Retinal pigment epithelial cell (primary cell): ENCODE results near the gene HLA-DQA1.
"Not testable (repeated sequence)": the region's sequence is repeated elsewhere in the genome, so short reads cannot be mapped to it uniquely, and the experiment has no call there.

ENCODE experiments used
- DNase-seq: peaks from one replicate; pipeline ENCODE4 v3.0.0-alpha.2; 2010; ENCODE audit warnings: low read depth
- H3K4me3 ChIP-seq: 2 replicates; pipeline ENCODE4 v1.5.1; 2011; ENCODE audit warnings: mild to moderate bottlenecking, low read length, control low read depth, moderate library complexity
- TF ChIP-seq, protein P1 (sequence below): conservative IDR thresholded peaks from 2 replicates; pipeline ENCODE4 v1.5.1; 2011; ENCODE audit warnings: low read depth, low read length, control low read depth, inconsistent platforms

The HLA-DQA1 gene

DNA sequence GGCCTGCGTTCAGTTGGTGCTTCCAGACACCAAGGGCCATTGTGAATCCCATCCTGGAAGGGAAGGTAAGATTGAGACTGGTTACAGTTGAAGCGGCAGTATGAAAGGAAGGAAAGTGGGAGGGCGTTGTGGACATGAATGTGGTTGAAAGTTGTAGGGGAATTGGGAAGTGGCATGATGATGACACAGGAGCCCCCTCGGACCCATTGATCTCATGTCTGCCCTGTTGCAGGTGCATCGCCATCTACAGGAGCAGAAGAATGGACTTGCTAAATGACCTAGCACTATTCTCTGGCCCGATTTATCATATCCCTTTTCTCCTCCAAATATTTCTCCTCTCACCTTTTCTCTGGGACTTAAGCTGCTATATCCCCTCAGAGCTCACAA, 5.5 kb downstream of the HLA-DQA1 start:
- TF ChIP-seq, protein P1, sequence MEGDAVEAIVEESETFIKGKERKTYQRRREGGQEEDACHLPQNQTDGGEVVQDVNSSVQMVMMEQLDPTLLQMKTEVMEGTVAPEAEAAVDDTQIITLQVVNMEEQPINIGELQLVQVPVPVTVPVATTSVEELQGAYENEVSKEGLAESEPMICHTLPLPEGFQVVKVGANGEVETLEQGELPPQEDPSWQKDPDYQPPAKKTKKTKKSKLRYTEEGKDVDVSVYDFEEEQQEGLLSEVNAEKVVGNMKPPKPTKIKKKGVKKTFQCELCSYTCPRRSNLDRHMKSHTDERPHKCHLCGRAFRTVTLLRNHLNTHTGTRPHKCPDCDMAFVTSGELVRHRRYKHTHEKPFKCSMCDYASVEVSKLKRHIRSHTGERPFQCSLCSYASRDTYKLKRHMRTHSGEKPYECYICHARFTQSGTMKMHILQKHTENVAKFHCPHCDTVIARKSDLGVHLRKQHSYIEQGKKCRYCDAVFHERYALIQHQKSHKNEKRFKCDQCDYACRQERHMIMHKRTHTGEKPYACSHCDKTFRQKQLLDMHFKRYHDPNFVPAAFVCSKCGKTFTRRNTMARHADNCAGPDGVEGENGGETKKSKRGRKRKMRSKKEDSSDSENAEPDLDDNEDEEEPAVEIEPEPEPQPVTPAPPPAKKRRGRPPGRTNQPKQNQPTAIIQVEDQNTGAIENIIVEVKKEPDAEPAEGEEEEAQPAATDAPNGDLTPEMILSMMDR = no peak
- DNase-seq = no peak
- H3K4me3 ChIP-seq = no peak overlapping the region

DNA sequence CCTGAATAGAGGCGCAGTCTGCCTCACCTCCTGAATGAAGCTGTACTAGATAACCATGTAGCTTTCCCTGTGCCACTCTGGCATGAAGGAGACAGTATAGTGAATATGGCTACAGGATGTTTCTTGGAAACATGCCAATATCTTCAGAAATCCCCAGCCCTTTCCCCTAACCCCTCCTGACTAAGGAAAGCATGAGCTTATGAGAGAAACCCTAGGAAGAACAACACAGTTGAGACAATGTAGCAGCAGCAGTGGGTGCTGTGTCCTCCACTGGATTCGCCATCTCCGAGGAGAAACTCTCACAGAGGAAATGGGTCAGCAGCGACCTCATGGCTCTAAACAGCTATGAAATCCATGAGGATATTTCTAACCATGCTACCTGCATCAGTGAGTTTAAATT, 6.7 kb downstream of the HLA-DQA1 start:
- TF ChIP-seq, protein P1 = no peak
- H3K4me3 ChIP-seq = no peak overlapping the region
- DNase-seq = no peak

DNA sequence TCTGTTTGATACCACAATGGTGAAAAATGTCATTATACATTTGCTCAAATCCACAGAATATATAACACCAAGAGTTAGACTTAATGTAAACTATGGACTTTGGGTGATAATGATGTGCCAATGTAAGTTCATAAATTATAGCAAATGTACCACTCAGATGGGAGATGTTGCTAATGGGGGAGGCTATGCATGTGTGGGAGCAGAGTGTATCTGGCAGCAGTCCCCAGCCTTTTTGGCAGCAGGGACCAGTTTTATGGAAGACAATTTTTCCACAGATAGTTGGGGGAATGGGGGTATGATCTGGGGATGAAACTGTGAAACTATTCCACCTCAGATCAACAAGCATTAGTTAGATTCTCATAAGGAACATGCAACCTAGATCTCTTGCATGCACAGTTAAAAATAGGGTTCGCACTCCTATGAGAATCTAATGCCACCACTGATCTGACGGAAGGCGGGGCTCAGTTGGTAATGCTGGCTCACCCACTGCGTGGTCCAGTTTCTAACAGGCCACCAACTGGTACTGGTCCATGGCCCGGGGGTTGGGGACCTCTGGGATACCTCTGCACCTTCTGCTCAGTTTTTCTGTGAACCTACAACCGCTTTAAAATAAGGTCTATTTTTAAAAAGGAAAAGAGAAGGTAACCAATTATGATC, 8.0 kb downstream of the HLA-DQA1 start:
- TF ChIP-seq, protein P1 = no peak
- no peak for DNase-seq
- H3K4me3 ChIP-seq = no peak overlapping the region

DNA sequence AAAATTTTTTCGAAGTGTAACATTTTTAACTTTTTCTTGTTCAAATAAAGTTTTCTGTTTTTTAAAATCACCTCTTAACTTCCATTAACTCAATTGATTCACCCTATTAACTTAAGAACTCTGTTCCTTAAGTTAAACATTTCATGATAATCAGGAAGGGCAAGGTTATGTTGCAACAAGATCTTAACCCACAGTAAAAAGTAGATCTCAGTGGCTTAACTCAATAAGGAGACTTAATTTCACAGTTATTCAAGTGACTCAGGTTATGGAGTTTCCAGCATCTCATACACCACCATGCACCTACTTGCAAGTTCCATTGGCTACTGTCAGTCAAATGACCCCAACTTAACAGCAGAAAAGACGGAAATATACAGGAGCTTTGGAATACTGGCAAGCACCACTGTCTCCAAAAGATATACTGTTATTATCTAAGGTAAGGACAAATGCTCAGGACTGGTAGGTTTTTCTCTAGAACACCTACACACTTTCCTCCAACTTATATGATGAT, 18.1 kb downstream of the HLA-DQA1 start:
- TF ChIP-seq, protein P1 = no peak
- H3K4me3 ChIP-seq = no peak overlapping the region
- DNase-seq = no peak

DNA sequence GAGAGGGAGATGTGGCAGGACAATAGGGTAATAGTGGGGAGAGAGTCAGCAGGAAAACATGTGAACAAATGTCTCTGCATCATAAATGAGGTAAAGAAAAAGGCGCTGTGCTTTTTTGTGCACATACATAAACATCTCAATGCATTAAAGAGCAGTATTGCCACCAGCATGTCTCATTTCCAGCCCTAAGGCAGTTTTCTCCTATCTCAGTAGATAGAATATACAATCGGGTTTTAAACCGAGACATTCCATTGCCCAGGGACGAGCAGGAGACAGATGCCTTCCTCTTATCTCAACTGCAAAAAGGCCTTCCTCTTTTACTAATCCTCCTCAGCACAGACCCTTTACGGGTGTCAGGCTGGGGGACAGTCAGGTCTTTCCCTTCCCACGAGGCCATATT, 20.1 kb downstream of the HLA-DQA1 start:
- not testable (repeated sequence) for DNase-seq, H3K4me3 ChIP-seq

DNA sequence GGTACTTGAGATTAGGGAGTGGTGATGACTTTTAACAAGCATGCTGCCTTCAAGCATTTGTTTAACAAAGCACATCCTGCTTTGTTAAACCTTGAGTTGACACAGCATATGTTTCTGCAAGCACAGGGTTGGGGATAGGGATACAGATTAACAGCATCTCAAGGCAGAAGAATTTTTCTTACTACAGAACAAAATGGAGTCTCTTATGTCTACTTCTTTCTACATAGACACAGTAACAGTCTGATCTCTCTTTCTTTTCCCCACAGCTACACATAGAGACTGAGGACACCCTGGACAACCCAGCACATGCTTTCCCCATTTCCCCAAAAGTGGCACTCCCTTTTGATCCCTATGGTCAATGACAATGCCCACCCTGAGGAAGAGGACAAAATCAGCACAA, 20.6 kb downstream of the HLA-DQA1 start:
- not testable (repeated sequence) for DNase-seq, H3K4me3 ChIP-seq

DNA sequence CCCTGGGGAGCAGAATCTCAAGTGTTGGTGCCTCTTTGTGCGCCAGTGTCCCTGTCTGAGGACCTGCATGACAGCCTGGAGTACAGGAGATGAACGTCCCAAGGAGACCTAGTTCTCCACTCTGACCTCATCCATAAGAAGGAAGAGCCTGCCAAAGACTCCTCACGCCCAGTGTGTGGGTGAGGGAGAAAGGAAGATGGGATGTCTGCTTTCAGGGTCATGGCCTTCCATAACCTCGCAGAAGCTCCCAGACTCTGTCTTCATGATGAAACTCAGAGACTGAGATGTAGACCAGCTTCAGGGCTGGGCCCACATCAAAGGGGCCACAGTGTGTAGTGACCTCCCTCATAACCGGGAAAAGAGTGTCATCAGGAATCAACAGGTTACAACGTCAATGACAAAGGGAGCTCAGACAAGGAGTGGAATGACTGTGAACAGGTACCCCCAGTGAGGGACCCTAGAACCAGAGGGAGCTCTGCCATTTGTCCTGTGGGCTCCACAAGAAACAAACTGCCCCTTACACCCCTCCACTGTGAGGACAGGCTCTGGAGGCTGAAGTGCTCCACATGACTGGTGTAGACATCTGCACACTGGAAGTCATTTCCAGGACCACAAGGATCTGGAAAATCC, 21.2 kb downstream of the HLA-DQA1 start:
- TF ChIP-seq, protein P1 = no peak
- DNase-seq = no peak

DNA sequence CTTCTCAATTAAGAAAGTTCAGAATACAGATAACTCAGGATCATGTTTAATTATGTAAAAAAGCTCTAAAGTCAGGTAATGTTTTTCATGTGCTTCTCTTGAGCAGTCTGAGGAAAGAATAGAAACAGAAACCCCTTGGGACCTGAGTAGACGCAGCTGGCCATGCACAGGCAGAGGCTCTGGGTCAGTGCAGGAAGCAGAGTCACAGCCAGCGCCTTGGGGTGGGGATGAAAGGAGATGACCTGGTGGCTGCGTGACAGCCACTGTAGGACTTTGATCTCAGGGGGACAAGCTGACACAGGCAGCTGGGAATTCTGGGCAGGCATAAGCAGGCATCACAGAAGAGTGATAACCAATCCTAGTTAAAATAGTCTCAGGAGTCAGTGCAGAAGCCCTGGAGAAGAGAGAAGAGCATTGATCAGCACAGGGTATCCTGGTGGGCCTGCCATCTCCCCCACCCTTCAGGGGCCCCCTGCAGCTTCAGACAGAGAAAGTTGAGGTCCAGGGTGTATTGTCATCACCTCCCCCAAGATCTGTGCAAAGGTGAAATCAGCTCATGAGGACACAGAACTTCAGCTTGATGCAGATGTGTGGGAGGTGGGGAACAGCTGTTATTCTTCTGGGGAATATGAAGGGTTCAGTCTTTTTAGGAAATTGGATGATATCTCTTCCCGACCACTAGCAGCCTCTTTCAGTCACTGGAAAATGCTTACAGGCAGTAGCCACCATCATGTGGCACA, 22.8 kb downstream of the HLA-DQA1 start:
- no peak for DNase-seq
- TF ChIP-seq, protein P1 = no peak
- H3K4me3 ChIP-seq = no peak overlapping the region

More for the DNA sequence above, 21.2 kb downstream of the HLA-DQA1 start:
- no peak overlapping the region for H3K4me3 ChIP-seq
